ENCODE results near the gene SH3RF1. TPM values are rescaled to one million over a fixed set of nuclear protein-coding genes. Genes with fewer than 3 reads are reported as not detected.

Gene SH3RF1
- total and polyA plus RNA-seq, 2 donors: 2.0 to 3.7 TPM

GRCh38 chr4:169248645-169249044 lies 22.1 kb downstream of the SH3RF1 start:
- no peak for DNase-seq (ENCODE audit: low read depth in 6 of 9, low spot score in 9 of 9)
- Histone ChIP-seq H3K4me3 (ENCODE audit: low read length in 2 of 2) (no peak overlapping the region), H3K27ac (ENCODE audit: low read depth in 1 of 2, low read length in 1 of 2) (no peak overlapping the region), H3K4me1 (ENCODE audit: control insufficient read depth in 2 of 2, insufficient read depth in 2 of 2, low read length in 2 of 2) (no peaks in the 10 kb centered on the region), H3K9me3 (ENCODE audit: control insufficient read depth in 2 of 2, insufficient read depth in 1 of 2, low read length in 1 of 2) (no peaks in the 10 kb centered on the region), H3K27me3 (ENCODE audit: control insufficient read depth in 2 of 2, insufficient read depth in 1 of 2, low read length in 1 of 2) (no peaks in the 10 kb centered on the region), H3K36me3 (ENCODE audit: control insufficient read depth in 2 of 2, insufficient read depth in 2 of 2, low read length in 1 of 2) (no peaks in the 10 kb centered on the region)
- 98% methylated on average over 8 of the region's 8 CpGs for WGBS

- DNase-seq (ENCODE audit: low read depth in 6 of 9, low spot score in 9 of 9): no peak
- Histone ChIP-seq H3K9me3 (ENCODE audit: control insufficient read depth in 2 of 2, insufficient read depth in 1 of 2, low read length in 1 of 2) (no peaks in the 10 kb centered on the region), H3K27me3 (ENCODE audit: control insufficient read depth in 2 of 2, insufficient read depth in 1 of 2, low read length in 1 of 2) (no peaks in the 10 kb centered on the region), H3K27ac (ENCODE audit: low read depth in 1 of 2, low read length in 1 of 2) (no peak overlapping the region), H3K4me1 (ENCODE audit: control insufficient read depth in 2 of 2, insufficient read depth in 2 of 2, low read length in 2 of 2) (no peaks in the 10 kb centered on the region), H3K36me3 (ENCODE audit: control insufficient read depth in 2 of 2, insufficient read depth in 2 of 2, low read length in 1 of 2) (no peaks in the 10 kb centered on the region), H3K4me3 (ENCODE audit: low read length in 2 of 2) (no peak overlapping the region)
- whole genome bisulfite sequencing: 92% methylated on average over 2 of the region's 2 CpGs
These were observed 23.8 kb downstream of the SH3RF1 start for GRCh38 chr4:169246957-169247396.

GRCh38 chr4:169246279-169246678 lies 24.5 kb downstream of the SH3RF1 start:
- Histone ChIP-seq H3K9me3 (ENCODE audit: control insufficient read depth in 2 of 2, insufficient read depth in 1 of 2, low read length in 1 of 2) (no peaks in the 10 kb centered on the region), H3K4me1 (ENCODE audit: control insufficient read depth in 2 of 2, insufficient read depth in 2 of 2, low read length in 2 of 2) (no peaks in the 10 kb centered on the region)
- WGBS: 96% methylated on average over 3 of the region's 3 CpGs

GRCh38 chr4:169245061-169245460 lies 25.7 kb downstream of the SH3RF1 start:
- no peak overlapping the region for H3K4me3 ChIP-seq (ENCODE audit: low read length in 2 of 2)
- WGBS: 69% methylated on average over 2 of the region's 2 CpGs
- no peak overlapping the region for H3K27ac ChIP-seq (ENCODE audit: low read depth in 1 of 2, low read length in 1 of 2)
- H3K9me3 ChIP-seq (ENCODE audit: control insufficient read depth in 2 of 2, insufficient read depth in 1 of 2, low read length in 1 of 2): no peaks in the 10 kb centered on the region
- DNase-seq (ENCODE audit: low read depth in 6 of 9, low spot score in 9 of 9): no peak
- H3K27me3 ChIP-seq (ENCODE audit: control insufficient read depth in 2 of 2, insufficient read depth in 1 of 2, low read length in 1 of 2): no peaks in the 10 kb centered on the region
- H3K4me1 ChIP-seq (ENCODE audit: control insufficient read depth in 2 of 2, insufficient read depth in 2 of 2, low read length in 2 of 2): no peaks in the 10 kb centered on the region
- no peaks in the 10 kb centered on the region for H3K36me3 ChIP-seq (ENCODE audit: control insufficient read depth in 2 of 2, insufficient read depth in 2 of 2, low read length in 1 of 2)

More at GRCh38 chr4:169246279-169246678, 24.5 kb downstream of the SH3RF1 start:
- no peak for DNase-seq (ENCODE audit: low read depth in 6 of 9, low spot score in 9 of 9)
- no peak overlapping the region for H3K27ac ChIP-seq (ENCODE audit: low read depth in 1 of 2, low read length in 1 of 2)
- no peaks in the 10 kb centered on the region for H3K27me3 ChIP-seq (ENCODE audit: control insufficient read depth in 2 of 2, insufficient read depth in 1 of 2, low read length in 1 of 2)
- no peaks in the 10 kb centered on the region for H3K36me3 ChIP-seq (ENCODE audit: control insufficient read depth in 2 of 2, insufficient read depth in 2 of 2, low read length in 1 of 2)
- H3K4me3 ChIP-seq (ENCODE audit: low read length in 2 of 2): no peak overlapping the region

DNA sequence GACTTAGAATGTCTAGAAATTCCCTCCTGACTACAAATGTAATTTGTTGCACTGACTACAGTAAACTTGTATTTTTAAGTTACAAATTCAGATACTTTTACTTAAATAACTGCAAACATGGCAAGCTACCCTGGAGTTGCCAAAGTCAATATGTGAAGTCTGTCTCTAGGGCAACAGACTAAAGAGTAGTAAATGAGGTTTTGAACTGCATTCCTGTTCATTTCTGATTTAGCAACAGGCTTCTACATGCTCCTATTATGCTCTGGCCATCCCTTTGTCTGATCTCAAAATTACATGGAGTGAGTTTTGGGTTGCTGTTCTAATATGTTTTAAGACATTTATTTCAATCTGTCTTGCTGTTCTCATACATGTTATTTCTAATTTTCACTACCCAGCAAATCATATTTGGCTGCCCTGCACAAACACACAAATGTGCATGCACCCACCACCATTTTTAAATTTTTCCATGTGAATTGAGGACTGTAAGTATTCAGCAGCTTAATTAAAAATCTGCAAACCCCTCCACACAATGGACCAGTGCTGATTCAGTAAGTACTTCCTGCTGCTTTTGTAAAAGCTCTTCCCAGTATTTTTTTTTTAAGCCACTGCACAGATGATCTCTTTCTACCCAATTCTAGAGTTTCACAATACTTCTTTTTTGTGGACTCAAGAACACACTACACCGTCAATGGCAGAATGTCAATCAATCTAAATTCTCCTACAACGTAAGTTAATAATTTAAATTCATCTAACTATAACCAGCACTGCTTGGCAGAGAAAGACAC lies 26.7 kb downstream of the SH3RF1 start:
- H3K27me3 ChIP-seq (ENCODE audit: control insufficient read depth in 2 of 2, insufficient read depth in 1 of 2, low read length in 1 of 2): no peaks in the 10 kb centered on the region
- no peaks in the 10 kb centered on the region for H3K4me1 ChIP-seq (ENCODE audit: control insufficient read depth in 2 of 2, insufficient read depth in 2 of 2, low read length in 2 of 2)
- H3K36me3 ChIP-seq (ENCODE audit: control insufficient read depth in 2 of 2, insufficient read depth in 2 of 2, low read length in 1 of 2): no peaks in the 10 kb centered on the region
- H3K9me3 ChIP-seq (ENCODE audit: control insufficient read depth in 2 of 2, insufficient read depth in 1 of 2, low read length in 1 of 2): no peaks in the 10 kb centered on the region
- no peak overlapping the region for H3K4me3 ChIP-seq (ENCODE audit: low read length in 2 of 2)
- WGBS: 90% methylated on average over 2 of the region's 2 CpGs
- H3K27ac ChIP-seq (ENCODE audit: low read depth in 1 of 2, low read length in 1 of 2): no peak overlapping the region
- no peak for DNase-seq (ENCODE audit: low read depth in 6 of 9, low spot score in 9 of 9)

- Histone ChIP-seq H3K36me3 (ENCODE audit: control insufficient read depth in 2 of 2, insufficient read depth in 2 of 2, low read length in 1 of 2) (no peaks in the 10 kb centered on the region), H3K9me3 (ENCODE audit: control insufficient read depth in 2 of 2, insufficient read depth in 1 of 2, low read length in 1 of 2) (no peaks in the 10 kb centered on the region), H3K4me3 (ENCODE audit: low read length in 2 of 2) (no peak overlapping the region), H3K27me3 (ENCODE audit: control insufficient read depth in 2 of 2, insufficient read depth in 1 of 2, low read length in 1 of 2) (no peaks in the 10 kb centered on the region), H3K27ac (ENCODE audit: low read depth in 1 of 2, low read length in 1 of 2) (no peak overlapping the region), H3K4me1 (ENCODE audit: control insufficient read depth in 2 of 2, insufficient read depth in 2 of 2, low read length in 2 of 2) (no peaks in the 10 kb centered on the region)
- no peak for DNase-seq (ENCODE audit: low read depth in 6 of 9, low spot score in 9 of 9)
- 95% methylated on average over 2 of the region's 2 CpGs for WGBS
These were observed 29.3 kb downstream of the SH3RF1 start for GRCh38 chr4:169241464-169241863.

- H3K9me3 ChIP-seq (ENCODE audit: control insufficient read depth in 2 of 2, insufficient read depth in 1 of 2, low read length in 1 of 2): no peaks in the 10 kb centered on the region
- H3K4me1 ChIP-seq (ENCODE audit: control insufficient read depth in 2 of 2, insufficient read depth in 2 of 2, low read length in 2 of 2): no peaks in the 10 kb centered on the region
- 81% methylated on average over 7 of the region's 7 CpGs for WGBS
- no peak overlapping the region for H3K4me3 ChIP-seq (ENCODE audit: low read length in 2 of 2)
- no peaks in the 10 kb centered on the region for H3K27me3 ChIP-seq (ENCODE audit: control insufficient read depth in 2 of 2, insufficient read depth in 1 of 2, low read length in 1 of 2)
- H3K36me3 ChIP-seq (ENCODE audit: control insufficient read depth in 2 of 2, insufficient read depth in 2 of 2, low read length in 1 of 2): no peaks in the 10 kb centered on the region
- no peak for DNase-seq (ENCODE audit: low read depth in 6 of 9, low spot score in 9 of 9)
- no peak overlapping the region for H3K27ac ChIP-seq (ENCODE audit: low read depth in 1 of 2, low read length in 1 of 2)
These were observed 31.4 kb downstream of the SH3RF1 start for GRCh38 chr4:169239221-169239905.

DNA sequence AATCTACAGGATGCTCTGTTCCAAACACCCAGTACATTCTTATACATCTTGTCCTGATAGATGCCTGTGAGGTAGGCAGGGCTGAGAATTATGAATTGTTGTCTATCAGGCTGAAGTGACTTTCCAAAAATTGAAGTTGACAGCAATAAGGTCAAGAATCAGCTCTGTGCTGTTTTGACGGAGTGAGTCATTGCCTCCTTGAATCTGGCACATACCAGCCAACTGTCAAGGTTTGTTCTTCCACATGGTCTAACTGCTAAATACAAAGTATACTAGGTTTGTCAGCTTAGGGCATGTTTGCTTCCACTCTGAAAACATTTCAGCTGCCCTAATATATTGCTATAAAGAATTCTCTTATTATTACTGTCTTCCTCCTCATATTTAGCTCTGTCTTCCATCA lies 32.3 kb downstream of the SH3RF1 start:
- Histone ChIP-seq H3K4me1 (ENCODE audit: control insufficient read depth in 2 of 2, insufficient read depth in 2 of 2, low read length in 2 of 2) (no peaks in the 10 kb centered on the region), H3K36me3 (ENCODE audit: control insufficient read depth in 2 of 2, insufficient read depth in 2 of 2, low read length in 1 of 2) (no peaks in the 10 kb centered on the region), H3K27me3 (ENCODE audit: control insufficient read depth in 2 of 2, insufficient read depth in 1 of 2, low read length in 1 of 2) (no peaks in the 10 kb centered on the region), H3K27ac (ENCODE audit: low read depth in 1 of 2, low read length in 1 of 2) (no peak overlapping the region), H3K9me3 (ENCODE audit: control insufficient read depth in 2 of 2, insufficient read depth in 1 of 2, low read length in 1 of 2) (no peaks in the 10 kb centered on the region), H3K4me3 (ENCODE audit: low read length in 2 of 2) (no peak overlapping the region)
- 95% methylated on average over 1 of the region's 1 CpG for WGBS
- no peak for DNase-seq (ENCODE audit: low read depth in 6 of 9, low spot score in 9 of 9)

- WGBS: 92% methylated on average over 6 of the region's 6 CpGs
- Histone ChIP-seq H3K9me3 (ENCODE audit: control insufficient read depth in 2 of 2, insufficient read depth in 1 of 2, low read length in 1 of 2) (no peaks in the 10 kb centered on the region), H3K4me3 (ENCODE audit: low read length in 2 of 2) (no peak overlapping the region), H3K36me3 (ENCODE audit: control insufficient read depth in 2 of 2, insufficient read depth in 2 of 2, low read length in 1 of 2) (no peaks in the 10 kb centered on the region), H3K27me3 (ENCODE audit: control insufficient read depth in 2 of 2, insufficient read depth in 1 of 2, low read length in 1 of 2) (no peaks in the 10 kb centered on the region), H3K4me1 (ENCODE audit: control insufficient read depth in 2 of 2, insufficient read depth in 2 of 2, low read length in 2 of 2) (no peaks in the 10 kb centered on the region), H3K27ac (ENCODE audit: low read depth in 1 of 2, low read length in 1 of 2) (no peak overlapping the region)
- no peak for DNase-seq (ENCODE audit: low read depth in 6 of 9, low spot score in 9 of 9)
These were observed 33.7 kb downstream of the SH3RF1 start for GRCh38 chr4:169236873-169237626.
